HepG2 (cell line): ENCODE results near the gene PKMYT1. TPM values are rescaled to one million over a fixed set of nuclear protein-coding genes. Genes with fewer than 3 reads are reported as not detected.
A peak's percentile ranks its signal among the peaks of the same experiment; 100 is the strongest.

Source experiments
- AHDC1 ChIP-seq: sonication (generic); formaldehyde crosslinking; IDR thresholded peaks from 2 replicates; pipeline ENCODE4 v1.5.1; 2020; ENCODE audit warnings: mild to moderate bottlenecking, missing genetic modification reagents, borderline replicate concordance
- CAMTA2 ChIP-seq: sonication (generic); formaldehyde crosslinking; IDR thresholded peaks from 2 replicates; pipeline ENCODE4 v1.4.0; 2020; ENCODE audit warnings: mild to moderate bottlenecking, missing genetic modification reagents, borderline replicate concordance
- SIX4 ChIP-seq: sonication (generic); formaldehyde crosslinking; IDR thresholded peaks from 2 replicates; pipeline ENCODE4 v1.4.0; 2020; ENCODE audit warnings: missing genetic modification reagents
- SMYD3 ChIP-seq: sonication (generic); formaldehyde crosslinking; IDR thresholded peaks from 2 replicates; pipeline ENCODE4 v1.8.1; 2023; ENCODE audit warnings: mild to moderate bottlenecking, missing genetic modification reagents
- SOX13 ChIP-seq, 3 experiments: fragments of 450-650 bp in 1 of 3; sonication (generic) in 1 of 3; formaldehyde crosslinking in 1 of 3; IDR thresholded peaks in 2 of 3; conservative IDR thresholded peaks in 1 of 3; 2 replicates each; pipeline versions ENCODE4 v1.5.0 to v1.6.1; 2016 to 2020; ENCODE audit warnings: antibody characterized with exemption in 1 of 3, mild to moderate bottlenecking in 1 of 3, missing compliant biosample characterization in 1 of 3, missing genetic modification reagents in 1 of 3, moderate library complexity in 1 of 3
- SUZ12 ChIP-seq: fragments of 150-350 bp; IDR thresholded peaks from 2 replicates; pipeline ENCODE4 v1.6.1; 2014; ENCODE audit warnings: low read depth, low read length
- TBX3 ChIP-seq: fragments of 450-650 bp; IDR thresholded peaks from 2 replicates; pipeline ENCODE4 v1.6.1; 2017; ENCODE audit warnings: antibody characterized with exemption, mild to moderate bottlenecking, inconsistent platforms, borderline replicate concordance
- ZBTB38 ChIP-seq: sonication (generic); formaldehyde crosslinking; IDR thresholded peaks from 2 replicates; pipeline ENCODE4 v1.5.1; 2020; ENCODE audit warnings: mild to moderate bottlenecking, missing genetic modification reagents
- ZKSCAN5 ChIP-seq: sonication (generic); formaldehyde crosslinking; IDR thresholded peaks from 2 replicates; pipeline ENCODE4 v1.5.1; 2020; ENCODE audit warnings: mild to moderate bottlenecking, missing genetic modification reagents
- ZNF446 ChIP-seq: sonication (generic); formaldehyde crosslinking; IDR thresholded peaks from 2 replicates; pipeline ENCODE4 v1.5.0; 2020; ENCODE audit warnings: mild to moderate bottlenecking, missing genetic modification reagents
- ZNF720 ChIP-seq: sonication (generic); formaldehyde crosslinking; IDR thresholded peaks from 2 replicates; pipeline ENCODE4 v1.4.0; 2020; ENCODE audit warnings: missing genetic modification reagents
- polyA plus RNA-seq, 8 experiments: library from polyadenylated mRNA; depleted of rRNA in 3 of 8; stranded (reverse) in 7 of 8; unstranded in 1 of 8; fragments of >200 nt; fragmentation: Illumina TruSeq in 4 of 8; extraction: Trizol in 4 of 8; gene quantifications; 2 replicates each; pipeline versions ENCODE4 v1.2.1 to v1.2.3, GENCODE V29; 2011 to 2016; ENCODE audit warnings: low read depth in 4 of 8, missing spikeins in 1 of 8, mixed read lengths in 1 of 8; ENCODE audit not compliant: insufficient read depth in 1 of 8
- total RNA-seq, 5 experiments: library from RNA; depleted of rRNA; stranded (reverse); fragments of >200 nt; fragmentation: Illumina TruSeq; extraction: Trizol; gene quantifications; 2 replicates each; pipeline ENCODE4 v1.2.3, GENCODE V29; 2016; ENCODE audit warnings: low read depth in 1 of 5
- TF ChIP-seq, protein P1 (sequence below): sonication (generic); formaldehyde crosslinking; IDR thresholded peaks from 2 replicates; pipeline ENCODE4 v1.4.0; 2020; ENCODE audit warnings: mild to moderate bottlenecking, missing genetic modification reagents
- TF ChIP-seq, protein P2 (sequence below): sonication (generic); formaldehyde crosslinking; IDR thresholded peaks from 2 replicates; pipeline ENCODE4 v1.4.0; 2020; ENCODE audit warnings: mild to moderate bottlenecking, missing genetic modification reagents

PKMYT1 gene
- total and polyA plus RNA-seq, 2 of the 13 experiments (the other 11 are each of a cell fraction or from before 2014, with no cell fraction given), result 7.0 to 27.8 TPM

DNA sequence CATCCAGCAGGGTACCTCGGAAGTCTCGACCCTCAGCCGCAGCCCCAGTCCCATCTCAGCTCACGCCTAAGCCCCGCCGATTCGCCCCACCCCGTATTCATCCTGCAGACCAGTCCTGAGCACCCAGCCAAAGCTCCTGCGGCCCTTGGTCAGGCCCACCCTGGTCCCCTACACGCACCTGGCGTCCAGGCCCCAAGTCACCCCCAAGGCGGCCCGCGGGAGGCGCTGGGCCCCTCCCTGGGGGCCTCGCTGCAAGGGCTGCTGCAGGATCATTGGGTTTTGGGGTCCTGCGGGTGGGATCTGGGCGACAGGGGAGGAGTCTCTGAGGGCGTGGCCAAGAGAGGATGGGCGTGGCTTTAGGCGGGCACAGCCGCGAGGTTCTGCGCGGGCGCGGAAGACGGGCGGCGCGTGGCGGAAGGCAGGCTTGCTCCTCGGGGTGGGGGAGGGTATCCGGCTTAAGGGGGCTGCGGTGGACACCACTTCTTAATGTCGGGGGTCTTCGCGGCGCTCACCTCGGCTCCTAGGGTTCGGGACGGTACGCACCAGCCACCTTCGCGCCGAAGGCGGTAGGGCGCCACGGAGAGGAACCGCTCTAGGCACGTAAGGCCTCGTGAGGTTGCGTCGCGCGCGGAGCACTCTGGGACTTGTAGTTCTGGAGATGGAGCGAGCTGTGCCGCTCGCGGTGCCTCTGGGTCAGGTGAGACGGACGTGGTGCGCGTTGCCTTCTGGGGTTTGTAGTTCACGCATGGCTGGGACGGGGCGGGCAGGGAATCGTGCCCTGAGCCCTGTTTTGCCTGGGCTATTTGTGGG lies 43.6 kb upstream of the PKMYT1 start, which contains the start of the genes HCFC1R1 and THOC6 (continued):
- TF ChIP-seq, protein P1, sequence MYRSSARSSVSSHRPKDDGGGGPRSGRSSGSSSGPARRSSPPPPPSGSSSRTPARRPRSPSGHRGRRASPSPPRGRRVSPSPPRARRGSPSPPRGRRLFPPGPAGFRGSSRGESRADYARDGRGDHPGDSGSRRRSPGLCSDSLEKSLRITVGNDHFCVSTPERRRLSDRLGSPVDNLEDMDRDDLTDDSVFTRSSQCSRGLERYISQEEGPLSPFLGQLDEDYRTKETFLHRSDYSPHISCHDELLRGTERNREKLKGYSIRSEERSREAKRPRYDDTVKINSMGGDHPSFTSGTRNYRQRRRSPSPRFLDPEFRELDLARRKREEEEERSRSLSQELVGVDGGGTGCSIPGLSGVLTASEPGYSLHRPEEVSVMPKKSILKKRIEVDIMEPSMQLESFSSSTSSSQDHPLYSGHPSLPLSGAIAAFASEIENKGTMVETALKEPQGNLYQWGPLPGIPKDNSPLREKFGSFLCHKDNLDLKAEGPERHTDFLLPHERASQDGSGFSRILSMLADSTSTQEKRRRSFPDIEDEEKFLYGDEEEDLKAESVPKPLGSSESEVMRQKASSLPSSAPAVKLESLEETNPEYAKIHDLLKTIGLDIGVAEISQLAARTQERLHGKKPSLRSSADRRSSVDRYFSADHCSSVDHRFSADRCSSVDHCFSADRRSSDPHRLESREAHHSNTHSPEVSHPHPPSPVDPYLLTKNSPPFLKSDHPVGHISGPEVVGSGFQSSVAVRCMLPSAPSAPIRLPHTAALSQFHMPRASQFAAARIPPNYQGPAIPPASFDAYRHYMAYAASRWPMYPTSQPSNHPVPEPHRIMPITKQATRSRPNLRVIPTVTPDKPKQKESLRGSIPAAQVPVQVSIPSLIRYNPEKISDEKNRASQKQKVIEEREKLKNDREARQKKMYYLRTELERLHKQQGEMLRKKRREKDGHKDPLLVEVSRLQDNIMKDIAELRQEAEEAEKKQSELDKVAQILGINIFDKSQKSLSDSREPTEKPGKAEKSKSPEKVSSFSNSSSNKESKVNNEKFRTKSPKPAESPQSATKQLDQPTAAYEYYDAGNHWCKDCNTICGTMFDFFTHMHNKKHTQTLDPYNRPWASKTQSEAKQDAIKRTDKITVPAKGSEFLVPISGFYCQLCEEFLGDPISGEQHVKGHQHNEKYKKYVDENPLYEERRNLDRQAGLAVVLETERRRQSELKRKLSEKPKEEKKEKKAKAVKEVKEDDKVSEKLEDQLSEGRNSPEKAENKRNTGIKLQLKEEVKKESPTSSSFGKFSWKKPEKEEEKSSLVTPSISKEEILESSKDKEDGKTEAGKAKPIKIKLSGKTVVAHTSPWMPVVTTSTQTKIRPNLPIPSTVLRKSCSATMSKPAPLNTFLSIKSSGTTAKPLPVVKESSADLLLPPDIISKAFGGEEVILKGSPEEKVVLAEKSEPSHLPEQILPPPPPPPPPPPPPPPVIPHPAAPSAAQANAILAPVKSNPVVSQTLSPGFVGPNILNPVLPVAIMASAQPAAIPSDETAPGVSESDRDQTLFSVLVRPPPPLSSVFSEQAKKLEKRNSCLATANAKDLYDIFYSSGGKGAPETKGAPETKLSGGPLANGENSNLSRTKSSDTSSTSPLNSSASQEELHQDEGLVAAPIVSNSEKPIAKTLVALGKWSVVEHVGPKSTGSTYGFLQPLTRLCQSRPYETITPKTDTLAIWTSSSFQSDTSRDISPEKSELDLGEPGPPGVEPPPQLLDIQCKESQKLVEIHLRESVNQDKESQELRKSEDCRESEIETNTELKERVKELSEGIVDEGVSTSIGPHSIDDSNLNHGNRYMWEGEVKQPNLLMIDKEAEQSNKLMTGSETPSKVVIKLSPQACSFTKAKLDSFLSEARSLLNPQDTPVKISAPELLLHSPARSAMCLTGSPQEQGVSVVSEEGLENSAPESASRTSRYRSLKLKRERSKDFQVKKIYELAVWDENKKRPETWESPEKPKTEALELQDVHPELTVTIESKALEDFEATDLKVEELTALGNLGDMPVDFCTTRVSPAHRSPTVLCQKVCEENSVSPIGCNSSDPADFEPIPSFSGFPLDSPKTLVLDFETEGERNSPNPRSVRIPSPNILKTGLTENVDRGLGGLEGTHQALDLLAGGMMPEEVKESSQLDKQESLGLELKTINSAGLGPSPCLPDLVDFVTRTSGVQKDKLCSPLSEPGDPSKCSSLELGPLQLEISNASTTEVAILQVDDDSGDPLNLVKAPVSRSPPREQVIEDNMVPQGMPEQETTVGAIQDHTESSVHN, result no peak
- no peak for TF ChIP-seq TBX3
- no peak for TF ChIP-seq ZNF720 (CRISPR knock-in tag)
- peak; percentile 59; the same call in 1 of the 2 replicates for TF ChIP-seq SIX4 (CRISPR knock-in tag)
- TF ChIP-seq SUZ12, result peak; percentile 90
- TF ChIP-seq, protein P2, sequence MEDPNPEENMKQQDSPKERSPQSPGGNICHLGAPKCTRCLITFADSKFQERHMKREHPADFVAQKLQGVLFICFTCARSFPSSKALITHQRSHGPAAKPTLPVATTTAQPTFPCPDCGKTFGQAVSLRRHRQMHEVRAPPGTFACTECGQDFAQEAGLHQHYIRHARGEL (CRISPR knock-in tag), result no peak
- peak; percentile 72; the same call in 1 of the 2 replicates for TF ChIP-seq ZNF446 (CRISPR knock-in tag)
- TF ChIP-seq SMYD3 (CRISPR knock-in tag), result peak; percentile 92
- no peak for TF ChIP-seq CAMTA2 (CRISPR knock-in tag)
- no peak for TF ChIP-seq AHDC1
- peak; percentile 51 for TF ChIP-seq ZBTB38
- TF ChIP-seq ZKSCAN5, result peak; percentile 14; the same call in 1 of the 2 replicates
- no peak for TF ChIP-seq SOX13 (IDR thresholded peaks at IDR 0.05)
- peak in 1 of 2 experiments; percentile 42; a peak in 3 of 4 replicates for TF ChIP-seq SOX13 (CRISPR knock-in tag; conservative IDR thresholded peaks at IDR 0.05 in 1 of 2, IDR thresholded peaks at IDR 0.05 in 1 of 2)
